K562 (cell line): ENCODE results near the gene ABHD16A. TPM values are rescaled to one million over a fixed set of nuclear protein-coding genes. Genes with fewer than 3 reads are reported as not detected.

Experiments used
- CC2D1A ChIP-seq: fragments of 450-650 bp; IDR thresholded peaks from 2 replicates; pipeline ENCODE4 v1.6.1; 2017; ENCODE audit warnings: mild to moderate bottlenecking
- FUS ChIP-seq: fragments of 200-400 bp; formaldehyde crosslinking; optimal IDR thresholded peaks from 2 replicates; pipeline ENCODE3; 2017; ENCODE audit warnings: low read depth, low read length
- ID3 ChIP-seq, 2 experiments: fragments of 250-450 bp in 1 of 2; fragments of 450-650 bp in 1 of 2; sonication (Bioruptor Pico) in 1 of 2; IDR thresholded peaks; 2 replicates each; pipeline versions ENCODE4 v1.6.1 to v1.8.0; 2016 to 2021; ENCODE audit warnings: mild to moderate bottlenecking in 2 of 2, moderate library complexity in 2 of 2, missing compliant biosample characterization in 1 of 2, missing genetic modification characterization in 1 of 2
- ILF3 ChIP-seq: fragments of 450-650 bp; IDR thresholded peaks from 2 replicates; pipeline ENCODE4 v1.6.1; 2018; ENCODE audit warnings: antibody characterized with exemption, mild to moderate bottlenecking, moderate library complexity, borderline replicate concordance
- KDM2B ChIP-seq: fragments of 250-450 bp; sonication (Bioruptor Pico); IDR thresholded peaks from 2 replicates; pipeline ENCODE4 v1.8.0; 2021; ENCODE audit warnings: mild to moderate bottlenecking, moderate library complexity
- MXI1 ChIP-seq: IDR thresholded peaks from 2 replicates; pipeline ENCODE4 v1.6.1; 2011; ENCODE audit warnings: low read depth, mild to moderate bottlenecking, improper control_type of control experiment, low read length
- POU5F1 ChIP-seq: fragments of 150-350 bp; IDR thresholded peaks from 2 replicates; pipeline ENCODE4 v1.6.1; 2014; ENCODE audit warnings: borderline replicate concordance, low read length, low read depth, mild to moderate bottlenecking; ENCODE audit not compliant: partially characterized antibody
- SMAD2 ChIP-seq: fragments of 150-350 bp; IDR thresholded peaks from 2 replicates; pipeline ENCODE4 v1.6.1; 2014; ENCODE audit warnings: low read depth, mild to moderate bottlenecking, low read length
- SP1 ChIP-seq: sonication (generic); formaldehyde crosslinking; IDR thresholded peaks from 2 replicates; pipeline ENCODE4 v1.8.1; 2022; ENCODE audit warnings: mild to moderate bottlenecking, missing genetic modification reagents
- TAF1 ChIP-seq: IDR thresholded peaks from 2 replicates; pipeline ENCODE4 v1.6.1; 2011; ENCODE audit warnings: mild to moderate bottlenecking, low read length, moderate library complexity; ENCODE audit not compliant: insufficient read depth, control insufficient read depth, severe bottlenecking; ENCODE audit errors: extremely low read depth
- ZBTB7A ChIP-seq: IDR thresholded peaks from 2 replicates; pipeline ENCODE4 v1.6.1; 2011; ENCODE audit warnings: low read depth, mild to moderate bottlenecking, low read length, moderate library complexity, borderline replicate concordance; ENCODE audit not compliant: control insufficient read depth
- ZNF696 ChIP-seq: fragments of 250-450 bp; sonication (Bioruptor Pico); conservative IDR thresholded peaks from 2 replicates; pipeline ENCODE4 v1.4.0; 2020; ENCODE audit warnings: mild to moderate bottlenecking, moderate library complexity
- polyA plus RNA-seq, 8 experiments: library from polyadenylated mRNA; depleted of rRNA in 4 of 8; stranded (reverse) in 5 of 8; unstranded in 3 of 8; fragments of >200 nt; fragmentation: Nextera tagmentation in 2 of 8; fragmentation: Illumina TruSeq in 1 of 8; extraction: Ambion mirVana in 2 of 8; extraction: Trizol in 1 of 8; gene quantifications; 2 replicates each; pipeline versions ENCODE4 v1.2.1 to v1.2.3, GENCODE V29; 2011 to 2014; ENCODE audit warnings: inconsistent platforms in 1 of 8, missing spikeins in 1 of 8
- total RNA-seq, 7 experiments: library from RNA; depleted of rRNA in 6 of 7; stranded (reverse); fragments of >200 nt in 6 of 7; fragmentation: Illumina TruSeq in 2 of 7; extraction: Trizol in 2 of 7; gene quantifications; 2 replicates each; pipeline versions ENCODE4 v1.2.1 to v1.2.3, GENCODE V29; 2011 to 2021; ENCODE audit warnings: low replicate concordance in 1 of 7
- TF ChIP-seq, protein P1 (sequence below): fragments of 450-650 bp; IDR thresholded peaks from 2 replicates; pipeline ENCODE4 v1.7.1; 2018; ENCODE audit warnings: mild to moderate bottlenecking, low read depth; ENCODE audit not compliant: partially characterized antibody
- TF ChIP-seq, protein P2 (sequence below): sonication (generic); formaldehyde crosslinking; IDR thresholded peaks from 2 replicates; pipeline ENCODE4 v1.8.1; 2023; ENCODE audit warnings: mild to moderate bottlenecking, missing genetic modification reagents
- TF ChIP-seq, protein P3 (sequence below): fragments of 450-650 bp; formaldehyde crosslinking; IDR thresholded peaks from 2 replicates; pipeline ENCODE4 v1.4.0; 2020; ENCODE audit warnings: mild to moderate bottlenecking, moderate library complexity
- TF ChIP-seq, protein P4 (sequence below): sonication (generic); formaldehyde crosslinking; IDR thresholded peaks from 2 replicates; pipeline ENCODE4 v1.9.0; 2022; ENCODE audit warnings: mild to moderate bottlenecking, missing genetic modification reagents
- TF ChIP-seq, protein P5 (sequence below): sonication (generic); formaldehyde crosslinking; IDR thresholded peaks from 2 replicates; pipeline ENCODE4 v1.4.0; 2020; ENCODE audit warnings: mild to moderate bottlenecking, missing genetic modification reagents

The ABHD16A gene
- total and polyA plus RNA-seq, 9 of the 15 experiments (the other 6 are each of a cell fraction or from before 2014, with no cell fraction given) = 25.8 to 120 (median 81.6) TPM

DNA sequence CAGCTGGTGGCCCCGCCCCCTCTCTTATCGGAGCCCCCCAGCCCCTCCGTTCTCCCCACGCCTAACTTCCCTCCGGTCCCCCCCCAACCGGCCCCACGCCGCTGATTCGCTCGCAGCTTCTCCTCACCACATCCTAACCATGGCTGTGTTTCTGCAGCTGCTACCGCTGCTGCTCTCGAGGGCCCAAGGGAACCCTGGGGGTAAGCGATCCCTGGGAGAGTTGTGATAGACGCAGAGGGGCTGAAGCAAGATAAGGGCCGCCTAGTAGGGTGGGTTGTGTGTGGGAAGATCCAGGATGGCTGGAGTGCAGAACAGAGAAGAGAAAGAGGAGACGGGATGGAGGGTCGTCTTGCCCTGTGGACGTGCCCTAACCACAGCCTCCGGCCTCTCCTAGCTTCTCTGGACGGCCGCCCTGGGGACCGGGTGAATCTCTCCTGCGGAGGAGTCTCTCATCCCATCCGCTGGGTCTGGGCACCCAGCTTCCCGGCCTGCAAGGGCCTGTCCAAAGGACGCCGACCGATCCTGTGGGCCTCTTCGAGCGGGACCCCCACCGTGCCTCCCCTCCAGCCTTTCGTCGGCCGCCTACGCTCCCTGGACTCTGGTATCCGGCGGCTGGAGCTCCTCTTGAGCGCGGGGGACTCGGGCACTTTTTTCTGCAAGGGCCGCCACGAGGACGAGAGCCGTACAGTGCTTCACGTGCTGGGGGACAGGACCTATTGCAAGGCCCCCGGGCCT, 20.3 kb upstream of the ABHD16A start, which contains the start of gene MPIG6B (continued):
- TF ChIP-seq, protein P1, sequence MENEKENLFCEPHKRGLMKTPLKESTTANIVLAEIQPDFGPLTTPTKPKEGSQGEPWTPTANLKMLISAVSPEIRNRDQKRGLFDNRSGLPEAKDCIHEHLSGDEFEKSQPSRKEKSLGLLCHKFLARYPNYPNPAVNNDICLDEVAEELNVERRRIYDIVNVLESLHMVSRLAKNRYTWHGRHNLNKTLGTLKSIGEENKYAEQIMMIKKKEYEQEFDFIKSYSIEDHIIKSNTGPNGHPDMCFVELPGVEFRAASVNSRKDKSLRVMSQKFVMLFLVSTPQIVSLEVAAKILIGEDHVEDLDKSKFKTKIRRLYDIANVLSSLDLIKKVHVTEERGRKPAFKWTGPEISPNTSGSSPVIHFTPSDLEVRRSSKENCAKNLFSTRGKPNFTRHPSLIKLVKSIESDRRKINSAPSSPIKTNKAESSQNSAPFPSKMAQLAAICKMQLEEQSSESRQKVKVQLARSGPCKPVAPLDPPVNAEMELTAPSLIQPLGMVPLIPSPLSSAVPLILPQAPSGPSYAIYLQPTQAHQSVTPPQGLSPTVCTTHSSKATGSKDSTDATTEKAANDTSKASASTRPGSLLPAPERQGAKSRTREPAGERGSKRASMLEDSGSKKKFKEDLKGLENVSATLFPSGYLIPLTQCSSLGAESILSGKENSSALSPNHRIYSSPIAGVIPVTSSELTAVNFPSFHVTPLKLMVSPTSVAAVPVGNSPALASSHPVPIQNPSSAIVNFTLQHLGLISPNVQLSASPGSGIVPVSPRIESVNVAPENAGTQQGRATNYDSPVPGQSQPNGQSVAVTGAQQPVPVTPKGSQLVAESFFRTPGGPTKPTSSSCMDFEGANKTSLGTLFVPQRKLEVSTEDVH = no peak
- no peak for TF ChIP-seq POU5F1
- TF ChIP-seq CC2D1A = no peak
- TF ChIP-seq SMAD2 = no peak
- no peak for TF ChIP-seq ZNF696
- TF ChIP-seq ID3 (CRISPR knock-in tag; IDR thresholded peaks at IDR 0.05) = no peak
- peak; percentile 61; the same call in 1 of the 2 replicates for TF ChIP-seq ID3 (tag; IDR thresholded peaks at IDR 0.05)
- TF ChIP-seq, protein P2, sequence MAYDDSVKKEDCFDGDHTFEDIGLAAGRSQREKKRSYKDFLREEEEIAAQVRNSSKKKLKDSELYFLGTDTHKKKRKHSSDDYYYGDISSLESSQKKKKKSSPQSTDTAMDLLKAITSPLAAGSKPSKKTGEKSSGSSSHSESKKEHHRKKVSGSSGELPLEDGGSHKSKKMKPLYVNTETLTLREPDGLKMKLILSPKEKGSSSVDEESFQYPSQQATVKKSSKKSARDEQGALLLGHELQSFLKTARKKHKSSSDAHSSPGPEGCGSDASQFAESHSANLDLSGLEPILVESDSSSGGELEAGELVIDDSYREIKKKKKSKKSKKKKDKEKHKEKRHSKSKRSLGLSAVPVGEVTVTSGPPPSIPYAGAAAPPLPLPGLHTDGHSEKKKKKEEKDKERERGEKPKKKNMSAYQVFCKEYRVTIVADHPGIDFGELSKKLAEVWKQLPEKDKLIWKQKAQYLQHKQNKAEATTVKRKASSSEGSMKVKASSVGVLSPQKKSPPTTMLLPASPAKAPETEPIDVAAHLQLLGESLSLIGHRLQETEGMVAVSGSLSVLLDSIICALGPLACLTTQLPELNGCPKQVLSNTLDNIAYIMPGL (CRISPR knock-in tag) = no peak; the same call in 1 of the 2 replicates
- TF ChIP-seq, protein P3, sequence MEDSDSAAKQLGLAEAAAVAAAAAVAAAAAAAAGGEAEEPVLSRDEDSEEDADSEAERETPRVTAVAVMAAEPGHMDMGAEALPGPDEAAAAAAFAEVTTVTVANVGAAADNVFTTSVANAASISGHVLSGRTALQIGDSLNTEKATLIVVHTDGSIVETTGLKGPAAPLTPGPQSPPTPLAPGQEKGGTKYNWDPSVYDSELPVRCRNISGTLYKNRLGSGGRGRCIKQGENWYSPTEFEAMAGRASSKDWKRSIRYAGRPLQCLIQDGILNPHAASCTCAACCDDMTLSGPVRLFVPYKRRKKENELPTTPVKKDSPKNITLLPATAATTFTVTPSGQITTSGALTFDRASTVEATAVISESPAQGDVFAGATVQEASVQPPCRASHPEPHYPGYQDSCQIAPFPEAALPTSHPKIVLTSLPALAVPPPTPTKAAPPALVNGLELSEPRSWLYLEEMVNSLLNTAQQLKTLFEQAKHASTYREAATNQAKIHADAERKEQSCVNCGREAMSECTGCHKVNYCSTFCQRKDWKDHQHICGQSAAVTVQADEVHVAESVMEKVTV (CRISPR knock-in tag) = no peak
- TF ChIP-seq SP1 (CRISPR knock-in tag) = no peak
- no peak for TF ChIP-seq MXI1
- no peak for TF ChIP-seq ILF3
- TF ChIP-seq, protein P4, sequence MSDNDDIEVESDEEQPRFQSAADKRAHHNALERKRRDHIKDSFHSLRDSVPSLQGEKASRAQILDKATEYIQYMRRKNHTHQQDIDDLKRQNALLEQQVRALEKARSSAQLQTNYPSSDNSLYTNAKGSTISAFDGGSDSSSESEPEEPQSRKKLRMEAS (CRISPR knock-in tag) = peak; percentile 46; the same call in 1 of the 2 replicates
- TF ChIP-seq, protein P5, sequence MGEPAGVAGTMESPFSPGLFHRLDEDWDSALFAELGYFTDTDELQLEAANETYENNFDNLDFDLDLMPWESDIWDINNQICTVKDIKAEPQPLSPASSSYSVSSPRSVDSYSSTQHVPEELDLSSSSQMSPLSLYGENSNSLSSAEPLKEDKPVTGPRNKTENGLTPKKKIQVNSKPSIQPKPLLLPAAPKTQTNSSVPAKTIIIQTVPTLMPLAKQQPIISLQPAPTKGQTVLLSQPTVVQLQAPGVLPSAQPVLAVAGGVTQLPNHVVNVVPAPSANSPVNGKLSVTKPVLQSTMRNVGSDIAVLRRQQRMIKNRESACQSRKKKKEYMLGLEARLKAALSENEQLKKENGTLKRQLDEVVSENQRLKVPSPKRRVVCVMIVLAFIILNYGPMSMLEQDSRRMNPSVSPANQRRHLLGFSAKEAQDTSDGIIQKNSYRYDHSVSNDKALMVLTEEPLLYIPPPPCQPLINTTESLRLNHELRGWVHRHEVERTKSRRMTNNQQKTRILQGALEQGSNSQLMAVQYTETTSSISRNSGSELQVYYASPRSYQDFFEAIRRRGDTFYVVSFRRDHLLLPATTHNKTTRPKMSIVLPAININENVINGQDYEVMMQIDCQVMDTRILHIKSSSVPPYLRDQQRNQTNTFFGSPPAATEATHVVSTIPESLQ = no peak
- TF ChIP-seq KDM2B (CRISPR knock-in tag) = no peak
- no peak for TF ChIP-seq FUS
- no peak; the same call in 1 of the 2 replicates for TF ChIP-seq ZBTB7A
- TF ChIP-seq TAF1 = no peak
